HG03439 (cell line): Measurements from ENCODE around the gene CYP11A1.
"Not testable (repeated sequence)": the region's sequence is repeated elsewhere in the genome, so short reads cannot be mapped to it uniquely, and the experiment has no call there.

Experiments used
- ATAC-seq: cut with Tn5 transposase; IDR thresholded peaks from one replicate; pipeline ENCODE4 v1.9.1; 2021; ENCODE audit warnings: mild to moderate bottlenecking, moderate library complexity; ENCODE audit not compliant: unreplicated experiment

Gene CYP11A1

DNA sequence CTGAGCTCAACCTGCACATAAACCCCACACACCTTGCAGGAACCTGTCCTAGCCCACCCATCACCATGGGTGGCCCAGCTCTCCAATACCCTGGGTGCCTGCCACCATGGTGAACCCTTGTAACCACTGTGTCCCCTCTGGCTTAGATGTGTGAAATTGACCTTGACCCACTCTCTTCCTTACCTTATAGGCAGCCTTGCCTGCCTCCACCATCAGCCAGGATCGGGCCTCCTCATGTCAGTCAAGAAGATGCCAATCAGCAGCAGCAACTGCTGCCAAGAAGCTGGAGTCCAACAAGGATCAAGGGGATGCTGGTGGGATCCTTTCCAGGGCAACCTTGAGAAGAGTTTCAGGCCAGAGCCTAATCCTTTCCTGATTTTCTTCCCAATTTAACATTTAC is 8.8 kb upstream of the CYP11A1 start:
- ATAC-seq: no peak

DNA sequence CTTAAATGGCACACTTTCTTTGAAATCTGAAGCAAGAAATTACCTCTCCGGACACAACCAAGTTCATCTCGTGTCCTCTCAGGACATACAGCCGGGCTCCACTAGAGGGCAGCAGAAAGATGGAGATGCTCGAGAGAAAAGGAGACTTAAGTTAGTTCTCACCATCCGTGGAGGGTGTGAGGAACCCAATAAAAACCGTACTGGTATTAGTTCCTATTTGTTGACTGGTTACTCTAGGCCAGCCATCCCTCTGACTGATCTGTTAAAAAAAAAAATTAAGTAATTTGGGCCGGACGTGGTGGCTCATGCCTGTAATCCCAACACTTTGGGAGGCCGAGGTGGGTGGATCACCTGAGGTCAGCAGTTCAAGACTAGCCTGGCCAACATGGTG is 7.9 kb upstream of the CYP11A1 start:
- no peak for ATAC-seq

- no peak for ATAC-seq
These were observed 7.3 kb upstream of the CYP11A1 start for GRCh38 chr15:74374648-74375302.

DNA sequence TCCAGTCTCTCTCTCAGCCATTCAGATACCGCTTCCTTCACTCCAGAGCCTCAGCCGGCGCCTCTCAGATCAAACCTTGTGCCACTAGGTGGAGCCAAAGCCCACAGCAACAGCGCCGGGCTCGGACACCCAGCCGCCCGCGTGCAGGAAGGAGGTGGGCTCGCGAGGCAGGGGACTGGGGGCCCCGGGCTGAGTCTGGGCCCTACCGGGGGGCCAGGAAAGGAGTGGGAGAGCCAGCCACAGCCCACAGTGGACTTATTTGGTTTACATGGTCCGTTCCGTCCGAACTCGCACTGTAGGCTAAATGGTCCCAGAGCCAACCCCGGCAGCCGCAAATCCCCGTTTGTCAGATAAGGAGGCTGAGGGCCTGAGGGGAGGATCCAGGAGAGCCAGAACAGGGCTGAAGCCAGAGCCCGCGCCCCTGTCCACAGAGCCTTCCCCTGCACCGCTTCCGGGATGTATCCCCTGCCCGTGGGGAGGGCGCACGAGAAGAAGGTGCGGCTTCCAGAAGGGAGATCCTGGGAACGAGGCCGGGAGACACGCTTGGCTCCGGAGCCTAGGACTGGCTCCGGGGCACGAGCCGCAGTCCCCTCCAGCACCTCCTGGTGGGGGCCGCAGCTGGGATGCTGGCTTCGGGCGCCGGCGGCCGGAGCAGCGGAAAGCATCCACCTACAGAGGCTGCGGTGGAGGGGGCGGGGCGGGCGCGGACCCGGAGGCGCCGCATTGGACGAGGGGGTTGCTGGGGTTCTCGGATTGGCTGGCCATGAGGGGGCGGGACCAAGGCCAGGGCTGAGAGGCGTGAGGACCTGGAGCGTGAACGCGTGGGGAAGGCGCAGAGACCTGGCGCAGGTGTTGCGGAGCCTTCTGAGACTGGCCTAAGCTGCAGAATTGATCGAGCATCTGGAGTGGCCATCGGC is 6.5 kb upstream of the CYP11A1 start:
- peak; percentile 65 for ATAC-seq

DNA sequence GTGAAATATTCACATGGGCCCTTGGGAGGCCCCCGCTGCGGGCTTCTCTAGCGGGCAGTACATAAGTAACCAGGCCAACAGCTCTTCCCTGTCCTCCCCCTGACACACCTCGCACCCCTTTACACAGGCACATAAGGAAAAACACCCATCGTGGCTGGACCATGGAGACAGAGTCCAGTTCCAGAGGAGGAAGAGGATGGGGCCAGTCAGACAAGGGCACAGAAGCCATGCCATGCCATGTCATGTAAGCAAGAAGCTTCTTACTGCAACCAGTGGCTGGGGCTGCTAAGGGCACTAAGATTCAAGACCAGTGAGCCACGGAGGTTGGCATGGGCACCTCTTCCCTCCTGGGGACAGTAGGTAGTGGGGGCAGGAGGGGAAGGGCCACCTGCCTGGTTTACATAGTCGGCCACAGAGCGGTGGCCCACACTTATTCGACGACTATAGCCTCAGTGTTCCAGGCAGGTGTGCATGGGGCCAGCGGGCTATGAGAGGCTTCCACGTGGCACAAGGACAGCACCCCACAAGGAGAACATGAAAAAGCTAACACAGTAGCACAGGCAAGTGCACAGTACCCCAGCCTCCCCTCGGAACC is 5.7 kb upstream of the CYP11A1 start:
- ATAC-seq: no peak

GRCh38 chr15:74370471-74370870 is 3.0 kb upstream of the CYP11A1 start:
- no peak for ATAC-seq

GRCh38 chr15:74369756-74370155 is 2.3 kb upstream of the CYP11A1 start:
- ATAC-seq: no peak

DNA sequence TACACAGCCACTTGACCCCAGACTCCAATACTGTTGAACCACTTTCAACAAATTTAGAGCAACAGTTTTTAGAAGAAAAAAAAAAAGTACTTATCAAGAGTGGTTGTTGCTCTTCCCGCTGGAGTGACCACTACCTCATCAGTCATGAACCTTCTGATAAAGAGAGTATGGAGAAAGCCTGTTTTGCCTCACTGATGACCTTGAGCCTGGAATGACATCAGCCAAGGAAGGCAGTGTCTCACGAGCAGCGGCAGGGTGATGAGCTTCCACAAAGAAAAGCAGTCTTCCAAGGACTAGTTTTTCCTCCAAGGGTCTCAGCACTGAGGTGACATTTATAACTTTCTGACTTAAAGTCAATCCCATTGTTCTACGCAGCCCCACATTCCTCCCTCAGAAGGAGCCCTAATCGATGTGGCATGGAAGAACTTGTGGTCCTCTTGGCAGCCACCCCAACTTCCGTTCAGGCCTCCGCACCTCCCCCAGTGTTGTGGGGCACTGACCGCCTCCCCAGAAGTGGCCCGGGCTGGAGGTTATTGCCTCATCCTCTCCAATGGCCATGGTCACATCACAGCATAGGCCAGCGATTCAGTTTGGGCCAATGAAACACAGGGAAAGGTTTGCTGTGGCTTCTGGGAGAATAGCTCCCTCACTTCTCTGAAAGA is 1.8 kb upstream of the CYP11A1 start:
- no peak for ATAC-seq

DNA sequence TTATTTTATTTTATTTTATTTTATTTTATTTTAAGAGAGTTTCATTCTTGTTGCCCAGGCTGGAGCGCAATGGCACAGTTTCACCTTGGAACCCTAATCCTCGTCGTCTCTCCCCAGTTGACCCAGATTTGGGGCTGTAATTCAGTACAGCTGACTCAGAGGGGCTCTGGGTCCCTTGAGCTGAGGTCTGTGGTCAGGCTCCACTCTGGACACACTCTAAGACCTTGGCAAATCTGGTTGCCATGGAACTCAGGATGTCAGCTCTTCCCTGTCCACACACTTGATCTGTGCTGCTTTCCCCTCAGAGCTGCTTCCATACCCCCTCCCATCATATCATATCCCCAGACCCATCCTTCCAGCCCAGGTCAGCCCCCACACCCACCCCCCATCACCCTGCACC is 675 bp upstream of the CYP11A1 start:
- no peak for ATAC-seq

GRCh38 chr15:74365598-74366445 is 1.6 kb downstream of the CYP11A1 start:
- no peak for ATAC-seq

DNA sequence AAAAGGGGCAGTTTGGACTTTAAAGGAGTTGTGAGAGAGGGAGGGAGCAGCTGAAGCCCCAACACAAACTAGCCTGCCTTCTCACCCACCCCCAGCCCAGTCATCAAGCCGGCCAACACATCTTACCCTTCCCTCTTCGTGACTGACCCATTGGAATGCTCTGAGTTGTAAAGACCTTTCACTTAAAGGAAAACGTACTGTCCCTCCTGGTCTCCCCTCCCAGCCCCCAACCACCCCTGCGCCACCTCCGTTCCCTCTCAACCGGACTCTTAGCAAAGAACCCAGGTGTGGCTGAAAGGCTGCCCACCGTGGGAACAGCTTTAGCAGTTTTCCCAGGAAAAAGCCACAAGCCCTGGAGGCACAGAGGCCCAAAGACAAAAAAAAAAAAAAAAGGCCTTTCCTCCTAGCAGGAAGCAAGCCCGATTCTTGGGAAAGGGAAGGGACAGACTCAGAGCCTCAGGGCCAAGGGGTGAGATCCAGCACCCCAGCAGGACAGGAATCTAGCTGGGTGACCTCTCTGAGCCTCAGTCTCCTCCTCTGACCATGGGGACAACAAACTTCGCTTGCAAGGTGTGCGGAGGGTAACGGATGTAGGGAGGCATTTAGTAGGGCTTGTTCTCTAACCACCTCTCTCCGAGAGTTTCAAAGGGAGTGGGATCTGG is 2.4 kb downstream of the CYP11A1 start:
- ATAC-seq: no peak

DNA sequence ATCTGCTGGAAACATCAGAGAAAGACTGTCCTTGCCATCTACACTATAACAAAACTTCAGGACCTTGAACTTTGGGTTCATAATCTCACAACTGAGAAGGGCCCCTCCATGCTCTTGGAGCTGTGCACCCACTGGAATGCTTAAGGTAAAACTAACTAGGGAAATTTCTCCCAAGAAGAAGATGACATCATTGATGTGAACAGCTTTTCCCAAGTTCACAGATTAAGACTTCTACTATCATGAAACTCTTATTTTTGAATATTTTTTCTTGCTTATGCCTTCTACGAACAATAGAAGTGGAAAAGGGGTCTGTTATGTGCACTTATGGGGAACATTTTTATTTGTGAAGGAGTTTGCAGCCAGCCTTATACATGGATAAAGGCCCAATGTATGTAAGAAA is 5.0 kb downstream of the CYP11A1 start:
- no peak for ATAC-seq

GRCh38 chr15:74360855-74361254 is 6.6 kb downstream of the CYP11A1 start:
- ATAC-seq: not testable (repeated sequence)

GRCh38 chr15:74359376-74359775 is 8.1 kb downstream of the CYP11A1 start:
- ATAC-seq: not testable (repeated sequence)

DNA sequence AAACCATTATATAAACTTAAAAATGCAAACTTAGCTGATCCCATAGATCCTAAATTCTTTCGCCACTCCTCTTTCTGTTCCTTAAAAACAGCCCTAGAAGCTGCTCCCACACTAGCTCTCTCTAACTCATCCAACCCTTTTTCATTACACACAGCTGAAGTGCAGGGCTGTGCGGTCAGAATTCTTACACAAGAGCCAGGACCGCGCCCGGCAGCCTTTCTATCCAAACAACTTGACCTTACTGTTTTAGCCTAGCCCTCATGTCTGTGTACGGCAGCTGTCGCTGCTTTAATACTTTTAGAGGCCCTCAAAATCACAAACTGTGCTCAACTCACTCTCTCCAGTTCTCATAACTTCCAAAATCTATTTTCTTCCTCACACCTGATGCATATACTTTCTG is 9.9 kb downstream of the CYP11A1 start:
- ATAC-seq: not testable (repeated sequence)

GRCh38 chr15:74356050-74356449 is 11.4 kb downstream of the CYP11A1 start:
- not testable (repeated sequence) for ATAC-seq

DNA sequence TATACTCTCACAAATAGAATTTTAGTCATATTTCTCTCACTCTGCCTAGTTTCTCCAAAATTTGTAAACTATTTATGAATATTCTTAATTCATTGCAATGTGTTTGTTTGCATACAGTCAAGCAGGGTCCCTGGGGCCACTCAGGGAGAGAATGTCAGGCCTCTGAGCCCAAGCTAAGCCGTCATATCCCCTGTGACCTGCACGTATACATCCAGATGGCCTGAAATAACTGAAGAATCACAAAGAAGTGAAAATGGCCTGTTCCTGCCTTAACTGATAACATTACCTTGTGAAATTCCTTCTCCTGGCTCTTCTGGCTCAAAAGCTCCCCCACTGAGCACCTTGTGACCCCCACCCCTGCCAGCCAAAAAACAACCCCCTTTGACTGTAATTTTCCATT is 13.5 kb downstream of the CYP11A1 start:
- ATAC-seq: not testable (repeated sequence)

DNA sequence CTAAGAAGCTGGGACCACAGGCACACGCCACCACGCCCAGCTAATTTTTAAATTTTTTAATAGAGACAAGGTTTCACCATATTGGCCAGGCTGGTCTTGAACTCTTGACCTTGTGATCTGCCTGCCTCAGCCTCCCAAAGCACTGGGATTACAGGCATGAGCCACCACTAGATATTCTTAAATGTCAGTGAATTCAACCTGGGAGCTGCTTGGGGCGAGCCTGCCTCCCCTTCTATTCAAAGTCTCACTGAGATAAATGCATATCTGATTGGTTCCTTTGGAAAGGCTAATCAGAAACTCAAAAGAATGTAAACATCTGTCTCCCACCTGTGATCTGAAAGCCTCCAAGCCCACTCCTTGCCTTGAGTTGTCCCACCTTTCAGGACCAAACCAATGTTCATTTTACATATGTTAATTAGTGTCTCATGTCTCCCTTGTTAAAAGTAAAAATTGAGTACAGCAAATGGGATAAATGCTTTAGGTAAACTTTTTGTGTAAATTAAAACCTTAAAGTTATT is 15.0 kb downstream of the CYP11A1 start:
- ATAC-seq: no peak

- no peak for ATAC-seq
These were observed 15.8 kb downstream of the CYP11A1 start for GRCh38 chr15:74351670-74352069.
